Esophagus squamous epithelium (tissue), 5 donors: Measurements from ENCODE around the gene SEMA4C. TPM values are rescaled to one million over a fixed set of nuclear protein-coding genes. Genes with fewer than 3 reads are reported as not detected.

Experiments used
- DNase-seq: peaks from one replicate; lab custom pipeline; 2025; lab: John Stamatoyannopoulos, UW
- H3K27ac ChIP-seq, 4 donors: fragments of 200-600 bp; sonication (generic); one replicate each; pipeline ENCODE4 v1.5.1; 2016 to 2019; ENCODE audit warnings: mild to moderate bottlenecking in 1 of 4
- H3K27me3 ChIP-seq, 4 donors: fragments of 200-600 bp; sonication (generic); 1 replicate in 3 of 4; 2 replicates in 1 of 4; pipeline versions ENCODE4 v1.5.1 to v1.6.0; 2017 to 2021; ENCODE audit warnings: antibody characterized with exemption in 1 of 4
- H3K36me3 ChIP-seq, 3 donors: fragments of 200-600 bp; sonication (generic); one replicate each; pipeline ENCODE4 v1.5.1; 2016 to 2019
- H3K4me1 ChIP-seq, 3 donors: fragments of 200-600 bp; sonication (generic); one replicate each; pipeline ENCODE4 v1.5.1; 2017 to 2019
- H3K4me3 ChIP-seq, 4 donors: fragments of 200-600 bp; sonication (generic); 1 replicate in 3 of 4; 2 replicates in 1 of 4; pipeline ENCODE4 v1.5.1; 2016 to 2019; ENCODE audit warnings: mild to moderate bottlenecking in 2 of 4, moderate library complexity in 1 of 4
- H3K9me3 ChIP-seq, 3 donors: fragments of 200-600 bp; sonication (generic); one replicate each; pipeline ENCODE4 v1.5.1; 2016 to 2019
- CTCF ChIP-seq, 6 experiments: fragments of 450-650 bp in 4 of 6; fragments of 200-600 bp in 2 of 6; sonication (generic) in 2 of 6; IDR thresholded peaks; one replicate each; pipeline ENCODE4 v1.5.1; 2016 to 2019; ENCODE audit warnings: antibody characterized with exemption in 6 of 6, mild to moderate bottlenecking in 4 of 6, moderate library complexity in 4 of 6
- POLR2A ChIP-seq, 4 donors: fragments of 450-650 bp; IDR thresholded peaks; one replicate each; pipeline ENCODE4 v1.6.1; 2017; ENCODE audit warnings: antibody characterized with exemption in 4 of 4, mild to moderate bottlenecking in 4 of 4, moderate library complexity in 3 of 4
- WGBS, 2 donors: methylation state at CpG; one replicate each; pipeline ENCODE4 v1.1.5; 2018; 5-methylcytosine and 5-hydroxymethylcytosine counted together
- intact Hi-C: fragments of 100-400 bp; cut with DNase I; formaldehyde crosslinking; loops from one replicate; pipeline ENCODE4 v1.15.0; 2022
- total RNA-seq, 4 donors: library from RNA; depleted of rRNA; stranded (reverse); fragments of >200 nt; gene quantifications; one replicate each; pipeline ENCODE4 v1.1.0, GENCODE V29; 2016
- donor health status: DM: yes; HTN: yes; CAD: no.

The SEMA4C gene
- total RNA-seq, 4 donors from 2014 or later = 7.4 to 23.8 (median 12.8) TPM

DNA sequence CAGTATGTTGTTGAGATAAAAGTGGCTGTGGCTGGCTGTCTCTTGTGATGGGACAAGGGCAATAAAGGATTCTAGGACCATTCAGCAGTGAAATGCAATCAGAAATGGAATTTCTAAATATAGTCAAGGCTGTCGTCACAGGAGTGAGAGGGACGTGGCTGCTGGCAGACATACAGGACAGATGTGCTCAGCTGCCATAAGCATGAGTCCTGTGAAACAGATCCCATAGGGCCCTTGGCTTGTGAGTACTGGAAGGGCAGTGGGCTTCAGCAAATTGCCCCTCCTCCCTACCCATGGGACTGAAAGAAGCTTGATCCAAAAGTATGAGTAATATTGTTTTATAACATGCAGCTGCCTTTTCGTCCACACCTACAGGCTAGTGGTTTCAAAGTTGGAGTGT, 58.0 kb downstream of the SEMA4C start:
- intact Hi-C loops = no loop called here
- Histone ChIP-seq H3K9me3 (no peaks in the 10 kb centered on the region), H3K27me3 (no peaks in the 10 kb centered on the region), H3K27ac (no peak overlapping the region), H3K4me3 (no peak overlapping the region), H3K4me1 (peaks cover under 1 to 8% (median 3%) of the 10 kb centered on the region in 3 donors), H3K36me3 (peaks cover 0 to 40% (median 5%) of the 10 kb centered on the region in 3 donors)
- no peak for DNase-seq
- WGBS, 2 donors = 37 to 56% methylated on average over 3 of the region's 3 CpGs
- TF ChIP-seq POLR2A (IDR thresholded peaks at IDR 0.05) (no peak), CTCF (IDR thresholded peaks at IDR 0.05) (no peak)

DNA sequence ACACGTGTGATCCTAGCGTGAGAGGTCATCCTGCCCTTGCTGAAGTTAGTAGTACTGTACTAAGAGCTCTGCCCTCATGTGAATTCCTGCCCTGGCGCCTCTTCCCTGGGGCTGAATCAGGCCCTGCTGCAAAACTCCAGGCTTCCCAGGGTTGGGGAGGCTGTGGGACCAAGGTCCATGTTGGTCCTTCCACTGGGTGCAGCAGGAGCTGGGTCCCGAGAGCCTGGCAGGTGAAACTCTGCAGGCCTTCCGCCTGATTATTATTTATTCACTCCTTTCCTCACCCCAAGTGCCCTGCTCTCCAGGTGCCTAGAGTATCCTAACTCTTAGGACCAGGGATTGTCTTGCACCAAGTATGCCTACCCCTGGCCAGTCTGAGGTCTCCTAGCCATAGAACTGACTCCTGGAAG, 59.1 kb downstream of the SEMA4C start:
- 90% methylated on average over 3 of the region's 5 CpGs; no CpG with 5 or more reads in 1 of the 2 donors for WGBS, 2 donors
- H3K9me3 ChIP-seq = no peaks in the 10 kb centered on the region
- no peak overlapping the region for H3K27ac ChIP-seq
- H3K36me3 ChIP-seq = peaks cover 0 to 40% (median 5%) of the 10 kb centered on the region in 3 donors
- TF ChIP-seq POLR2A (IDR thresholded peaks at IDR 0.05) (no peak), CTCF (IDR thresholded peaks at IDR 0.05) (no peak)
- DNase-seq = no peak
- H3K4me3 ChIP-seq = no peak overlapping the region
- peaks cover 0 to 7% (median 3%) of the 10 kb centered on the region in 3 donors for H3K4me1 ChIP-seq
- intact Hi-C loops = no loop called here
- no peaks in the 10 kb centered on the region for H3K27me3 ChIP-seq

DNA sequence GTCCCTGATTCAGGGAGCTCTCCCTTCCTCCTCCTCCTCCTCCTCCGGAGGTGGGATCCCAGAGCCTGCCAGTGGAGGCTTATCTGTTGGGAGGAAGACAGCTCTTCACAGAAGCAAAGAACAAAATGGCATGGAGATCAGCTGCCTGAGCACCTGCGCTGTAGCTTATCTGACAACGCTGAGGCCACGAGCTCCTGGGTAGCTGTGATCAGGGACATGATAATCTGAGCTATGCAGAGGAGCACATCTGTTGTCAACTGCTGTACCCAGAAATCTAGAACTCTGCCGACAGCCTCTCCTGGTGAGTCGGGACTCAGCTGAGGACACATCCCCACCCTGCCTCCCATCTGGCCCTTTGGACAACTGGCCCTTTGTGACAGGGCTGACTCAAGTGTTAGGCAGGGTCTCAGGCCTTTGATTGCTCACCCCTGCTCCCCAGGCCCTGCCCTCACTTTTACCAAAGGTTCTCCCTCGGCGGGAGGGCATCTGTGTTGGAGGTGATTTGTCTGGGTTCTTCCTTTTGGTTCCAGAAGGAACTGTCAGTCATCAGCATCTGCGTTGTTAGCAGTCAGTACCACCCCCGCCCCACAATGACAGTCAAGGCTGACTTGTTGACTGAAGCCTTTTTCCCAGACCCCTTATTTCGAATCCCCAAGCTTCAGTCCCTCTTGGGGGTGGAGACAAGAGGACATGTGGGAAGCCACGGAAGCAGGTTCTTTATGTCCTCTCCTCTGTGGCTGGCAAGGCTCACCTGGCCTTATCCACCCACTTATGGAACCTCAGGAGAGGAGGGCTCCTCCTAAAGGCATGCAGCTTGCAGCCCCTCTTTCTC, 59.7 kb downstream of the SEMA4C start:
- Histone ChIP-seq H3K4me3 (no peak overlapping the region), H3K27me3 (no peaks in the 10 kb centered on the region), H3K36me3 (peaks cover 0 to 40% (median 5%) of the 10 kb centered on the region in 3 donors), H3K9me3 (no peaks in the 10 kb centered on the region), H3K4me1 (peaks cover 0 to 4% (median 1%) of the 10 kb centered on the region in 3 donors), H3K27ac (no peak overlapping the region)
- no peak for TF ChIP-seq CTCF (IDR thresholded peaks at IDR 0.05)
- TF ChIP-seq POLR2A (IDR thresholded peaks at IDR 0.05) = no peak
- DNase-seq = no peak
- WGBS, 2 donors = 84 to 88% methylated on average over 8 to 12 of the region's 12 CpGs
- intact Hi-C loops = no loop called here

Other genes starting within 250 kb of the SEMA4C start
- gene KANSL3, start 231.8 kb downstream of the SEMA4C start, total RNA-seq = 10 to 100 TPM; 16.0 to 45.2 (median 18.1) TPM
- gene FER1L5, start 227.3 kb downstream of the SEMA4C start, total RNA-seq = under 1 TPM in 2 of 4 donors, not detected in 2; 0.13 to 0.19 TPM
- gene LMAN2L, start 130.0 kb downstream of the SEMA4C start, total RNA-seq = 10 to 100 TPM in 2 of 4 donors, 1 to 10 TPM in 2; 7.4 to 12.6 (median 10.5) TPM
- gene CNNM4, start 109.2 kb downstream of the SEMA4C start, total RNA-seq = 1 to 10 TPM; 3.4 to 8.5 (median 6.7) TPM
- gene CNNM3, start 53.8 kb downstream of the SEMA4C start, total RNA-seq = 10 to 100 TPM in 1 of 4 donors, 1 to 10 TPM in 3; 3.7 to 10.2 (median 5.5) TPM
- 1 to 10 TPM in 3 of 4 donors, under 1 TPM in 1; 1.00 to 3.4 (median 2.1) TPM for gene ANKRD23, start 26.1 kb downstream of the SEMA4C start, total RNA-seq
- gene ANKRD39, start 12.1 kb downstream of the SEMA4C start, total RNA-seq = 10 to 100 TPM in 3 of 4 donors, 1 to 10 TPM in 1; 7.1 to 17.2 (median 14.0) TPM
- under 1 TPM in 1 of 4 donors, not detected in 3; 0.72 TPM for gene FAM178B, start 116.5 kb upstream of the SEMA4C start, total RNA-seq
- gene FAHD2B, start 224.8 kb upstream of the SEMA4C start, total RNA-seq = 10 to 100 TPM in 1 of 4 donors, 1 to 10 TPM in 3; 1.4 to 11.1 (median 5.3) TPM
- 10 to 100 TPM in 1 of 4 donors, 1 to 10 TPM in 3; 4.7 to 25.7 (median 8.5) TPM for gene ANKRD36, start 243.1 kb upstream of the SEMA4C start, total RNA-seq